T-helper 2 cell treated with Interferon-gamma antibody and Interleukin-4, amounts not matched to agents 100 ng/mL and 5 ng/mL, for 36 hours (primary cell): ENCODE measurements around the gene ZSWIM2. TPM values are rescaled to one million over a fixed set of nuclear protein-coding genes. Genes with fewer than 3 reads are reported as not detected.
"Not testable (repeated sequence)": the region's sequence is repeated elsewhere in the genome, so short reads cannot be mapped to it uniquely, and the experiment has no call there.

Source experiments
- intact Hi-C: fragments of 100-400 bp; cut with micrococcal nuclease; formaldehyde crosslinking; loops from one replicate; pipeline ENCODE4 v1.15.1; 2023
- total RNA-seq: library from RNA; stranded (reverse); gene quantifications from 2 replicates; pipeline ENCODE4 v1.2.3, GENCODE V29; 2022

The ZSWIM2 gene, protein sequence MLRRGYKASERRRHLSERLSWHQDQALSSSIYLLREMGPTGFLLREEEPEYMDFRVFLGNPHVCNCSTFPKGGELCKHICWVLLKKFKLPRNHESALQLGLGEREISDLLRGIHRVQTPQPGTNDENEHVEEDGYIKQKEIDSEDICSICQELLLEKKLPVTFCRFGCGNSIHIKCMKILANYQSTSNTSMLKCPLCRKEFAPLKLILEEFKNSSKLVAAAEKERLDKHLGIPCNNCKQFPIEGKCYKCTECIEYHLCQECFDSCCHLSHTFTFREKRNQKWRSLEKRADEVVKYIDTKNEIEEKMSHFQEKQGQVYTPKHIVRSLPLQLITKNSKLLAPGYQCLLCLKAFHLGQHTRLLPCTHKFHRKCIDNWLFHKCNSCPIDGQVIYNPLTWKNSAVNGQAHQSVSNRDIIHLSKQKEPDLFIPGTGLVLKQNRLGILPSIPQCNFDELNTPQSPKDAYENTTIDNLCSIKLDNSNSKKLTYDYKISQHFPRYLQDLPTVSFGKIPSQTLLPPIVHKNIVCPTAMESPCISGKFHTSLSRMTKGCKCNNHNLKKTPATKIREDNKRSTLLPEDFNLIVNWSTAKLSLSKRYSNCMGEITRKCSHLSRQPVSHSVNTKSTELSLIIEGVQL
- total RNA-seq: not detected in 2 replicates

DNA sequence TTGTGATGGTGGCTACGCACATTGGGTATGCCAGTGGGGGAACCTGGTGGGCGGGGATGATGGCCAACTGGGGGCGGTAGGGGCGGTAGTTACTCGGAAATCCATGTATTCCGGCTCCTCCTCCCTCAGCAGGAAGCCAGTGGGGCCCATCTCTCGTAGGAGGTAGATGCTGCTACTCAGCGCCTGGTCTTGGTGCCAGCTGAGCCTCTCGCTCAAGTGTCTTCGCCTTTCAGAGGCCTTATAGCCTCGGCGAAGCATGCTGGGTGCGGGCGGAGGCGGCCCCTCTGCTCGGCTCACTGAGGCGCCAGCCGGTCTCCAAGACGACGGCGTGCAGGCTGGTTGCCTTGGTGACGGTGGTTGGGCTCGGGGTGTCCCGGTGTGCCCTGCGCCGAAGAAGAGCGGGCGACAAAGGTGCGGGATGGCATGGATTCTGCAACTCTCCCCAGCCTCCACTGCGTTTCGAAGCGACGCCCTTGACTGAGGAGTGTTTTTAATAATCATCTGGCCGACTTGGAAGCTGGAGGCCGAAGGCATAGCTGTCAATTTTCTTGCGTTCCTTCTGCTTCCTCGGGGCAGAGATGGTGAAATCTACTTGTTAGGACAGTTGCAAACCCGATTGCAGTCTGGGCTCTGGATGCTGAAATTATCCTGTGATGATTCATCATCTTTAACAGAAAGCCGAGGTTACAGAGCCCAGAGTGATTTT lies at the start of gene ZSWIM2:
TSS of gene ZSWIM2 (minus strand) at position 298 of the 706 bp plus-strand sequence. CDS start at position 258, 40 bp downstream.
- intact Hi-C loops: no loop called here

DNA sequence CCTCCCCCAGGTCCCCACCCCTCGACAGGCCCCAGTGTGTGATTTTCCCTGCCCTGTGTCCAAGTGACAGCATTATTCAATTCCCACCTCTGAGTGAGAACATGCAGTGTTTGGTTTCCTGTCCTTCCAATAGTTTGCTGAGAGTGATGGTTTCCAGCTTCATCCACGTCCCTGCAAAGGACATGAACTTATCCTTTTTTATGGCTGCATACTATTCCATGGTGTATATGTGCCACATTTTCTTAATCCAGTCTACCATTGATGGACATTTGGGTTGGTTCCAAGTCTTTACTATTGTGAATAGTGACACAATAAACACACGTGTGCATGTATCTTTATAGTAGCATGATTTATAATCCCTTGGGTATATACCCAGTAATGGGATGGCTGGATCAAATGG lies 47.2 kb upstream of the ZSWIM2 start:
- intact Hi-C loops: not testable (repeated sequence)

DNA sequence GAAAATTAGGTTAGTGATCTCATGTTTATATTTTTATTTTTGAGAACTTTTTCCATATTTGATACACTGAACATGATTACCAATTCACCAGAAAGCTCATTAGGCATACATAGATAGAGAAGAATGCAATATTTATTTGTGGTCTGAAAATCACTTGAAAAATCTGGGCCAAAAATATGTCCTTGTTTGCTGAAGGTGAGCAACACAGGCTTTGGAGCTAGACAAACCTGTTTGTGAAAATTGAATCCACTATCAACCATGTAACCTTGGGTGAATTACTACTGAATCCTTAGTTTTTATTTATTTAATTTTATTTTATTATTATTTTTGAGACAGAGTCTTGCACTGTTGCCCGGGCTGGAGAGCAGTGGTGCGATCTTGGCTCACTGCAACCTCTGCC lies 46.5 kb upstream of the ZSWIM2 start:
- intact Hi-C loops: no loop called here

DNA sequence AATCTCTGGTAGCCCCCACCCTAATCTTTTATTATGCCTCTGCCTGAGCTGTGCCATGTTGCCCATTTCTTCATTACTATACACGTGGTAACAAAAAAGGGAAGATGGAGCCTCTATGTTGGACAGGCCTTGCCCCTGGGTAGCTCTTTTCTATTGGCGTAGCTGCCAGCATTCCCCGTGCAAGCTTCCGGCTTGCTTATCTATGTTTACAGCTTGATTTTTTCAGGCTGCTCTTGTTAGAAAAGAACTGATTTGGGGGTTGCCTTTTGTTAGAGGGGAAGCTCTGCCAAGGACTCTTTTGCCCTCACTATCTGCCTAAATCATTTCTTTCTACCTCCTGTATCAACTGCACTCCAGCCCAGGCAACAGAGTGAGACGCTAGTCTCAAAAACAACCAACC lies 45.5 kb upstream of the ZSWIM2 start:
- intact Hi-C loops: no loop called here

DNA sequence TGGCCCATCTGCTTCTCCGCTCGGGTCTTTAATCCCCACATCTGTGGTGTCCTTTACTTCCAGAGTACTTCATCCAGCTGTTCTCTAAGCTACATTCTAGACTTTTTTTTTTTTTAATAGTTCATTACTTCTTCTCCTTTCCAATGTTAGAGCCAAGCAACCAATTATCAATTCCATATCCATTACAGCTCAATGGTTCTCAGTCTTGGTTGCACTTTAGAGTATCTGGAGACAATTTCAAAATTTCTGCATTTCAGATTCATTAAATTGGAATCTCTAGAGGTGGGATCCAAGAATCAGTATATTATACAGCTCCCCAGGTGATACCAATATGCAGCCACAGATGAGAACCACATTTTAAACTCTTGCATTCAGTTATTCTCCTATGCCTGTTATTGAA lies 43.9 kb upstream of the ZSWIM2 start:
- intact Hi-C loops: no loop called here

DNA sequence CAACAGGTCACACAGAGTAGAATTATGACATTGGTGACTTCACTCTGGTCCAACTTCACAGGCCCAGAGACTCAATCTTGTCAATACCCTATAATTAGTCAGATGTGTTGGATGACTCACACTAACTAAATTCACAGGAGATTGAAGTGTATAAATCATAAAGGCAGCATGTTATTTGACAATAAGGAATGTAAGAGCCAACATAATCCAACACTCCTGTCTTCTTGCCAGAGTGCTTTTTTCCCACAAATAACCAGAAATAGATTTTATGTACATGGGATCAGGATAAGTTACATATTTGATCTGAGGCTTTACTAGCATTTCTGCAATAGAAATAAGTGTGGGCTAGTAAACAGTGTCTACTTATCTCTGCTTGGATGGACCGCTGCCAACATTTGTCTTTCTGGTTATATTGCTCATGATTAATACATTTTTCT lies 42.2 kb upstream of the ZSWIM2 start:
- intact Hi-C loops: no loop called here

DNA sequence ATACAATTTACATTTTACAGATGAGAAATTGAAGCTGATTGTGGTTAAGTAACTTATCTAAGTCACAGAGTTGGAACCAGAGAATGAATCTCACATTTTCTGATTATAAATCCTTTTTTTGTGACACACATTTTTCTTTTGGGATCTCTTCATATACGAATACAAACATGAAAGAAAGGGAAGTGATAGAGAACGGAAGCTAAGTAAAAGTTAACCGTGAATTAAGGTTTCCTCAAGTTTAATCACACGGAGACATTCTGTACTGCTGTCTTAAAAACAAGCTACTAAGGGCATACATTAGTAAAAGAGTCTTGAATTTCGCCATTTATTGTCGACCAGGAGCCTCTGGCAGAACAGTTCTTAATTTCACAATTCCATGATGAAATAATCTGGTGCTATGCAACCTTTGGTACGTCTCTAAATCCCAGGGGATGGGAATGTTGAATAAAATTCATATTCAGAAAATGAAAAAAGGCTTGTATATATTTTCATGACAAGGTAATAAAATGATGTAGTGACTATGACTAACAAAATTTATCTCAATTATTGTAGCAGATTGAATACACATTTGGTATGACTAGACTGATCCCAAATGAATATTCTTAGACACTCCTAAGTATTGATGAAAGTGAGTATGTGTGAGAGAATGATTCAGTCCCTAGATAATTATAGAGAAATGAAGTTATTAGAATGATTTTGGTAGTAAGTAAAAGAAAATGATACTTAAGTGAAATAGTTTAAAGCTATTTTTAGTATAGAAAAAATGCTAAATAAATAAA lies 40.3 kb upstream of the ZSWIM2 start:
- intact Hi-C loops: no loop called here

DNA sequence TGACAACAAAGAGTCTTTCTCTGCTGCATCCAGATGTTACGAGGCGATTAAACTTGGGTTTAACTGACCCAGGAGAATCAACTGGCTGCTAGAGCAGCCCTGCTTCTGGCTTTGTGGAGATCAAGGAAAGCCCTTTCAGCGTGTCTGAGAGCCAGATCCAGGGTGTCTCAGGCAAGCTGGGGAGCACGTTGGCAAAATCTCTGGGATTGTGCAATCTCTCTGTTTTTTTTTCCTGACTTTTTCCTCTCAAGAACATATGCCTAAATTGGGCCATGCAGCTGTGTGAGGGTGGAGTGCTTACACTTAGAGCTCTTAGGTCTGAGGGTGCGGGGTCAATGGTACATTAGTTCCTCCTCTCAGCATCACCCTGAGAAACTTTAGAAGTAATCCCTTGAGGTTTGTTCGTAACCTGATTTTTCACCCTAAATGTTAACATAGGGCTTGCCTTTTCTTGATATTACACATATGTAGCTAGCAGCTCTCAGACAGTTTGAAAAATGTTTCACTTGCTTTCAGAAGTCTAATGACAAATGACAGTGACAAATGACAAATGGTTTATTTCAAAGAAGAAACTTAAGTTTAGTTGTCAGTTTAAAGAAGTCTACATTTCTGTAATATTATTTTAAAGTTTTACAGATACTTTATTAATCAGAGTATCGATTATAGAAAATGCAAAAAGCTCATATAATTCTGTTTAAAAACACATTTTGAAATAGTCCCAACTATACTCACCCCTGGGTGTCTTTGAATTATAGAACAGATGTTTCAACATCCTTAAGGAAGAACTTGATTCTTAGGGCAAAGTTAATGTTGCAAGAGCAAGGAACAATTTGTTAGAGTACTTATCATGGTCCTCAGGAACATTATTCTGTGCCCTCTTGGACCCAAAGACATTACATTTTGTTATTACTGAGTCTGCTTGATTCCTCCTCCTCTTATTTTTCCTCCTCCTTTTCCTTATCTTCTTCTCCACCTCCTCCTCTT lies 38.4 kb upstream of the ZSWIM2 start:
- intact Hi-C loops: no loop called here

DNA sequence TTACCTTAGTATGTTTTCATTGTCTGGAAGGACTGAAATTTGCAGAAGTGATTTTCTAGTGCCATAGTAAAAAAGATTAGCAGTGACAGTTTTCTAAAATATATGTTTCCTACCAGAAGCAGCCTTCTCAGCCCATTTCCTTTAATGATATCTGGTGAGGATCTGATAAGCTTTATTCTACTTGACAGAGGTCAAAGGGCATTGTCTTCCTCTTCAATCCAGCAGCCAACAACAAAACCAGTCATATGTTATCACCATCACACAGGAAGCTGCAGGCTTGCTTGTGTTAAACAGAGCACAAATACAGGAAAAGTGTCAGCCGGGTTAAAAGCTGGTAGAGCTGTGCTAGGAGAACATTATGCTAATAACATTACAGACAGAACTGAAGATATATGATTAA lies 35.6 kb upstream of the ZSWIM2 start:
- intact Hi-C loops: no loop called here

DNA sequence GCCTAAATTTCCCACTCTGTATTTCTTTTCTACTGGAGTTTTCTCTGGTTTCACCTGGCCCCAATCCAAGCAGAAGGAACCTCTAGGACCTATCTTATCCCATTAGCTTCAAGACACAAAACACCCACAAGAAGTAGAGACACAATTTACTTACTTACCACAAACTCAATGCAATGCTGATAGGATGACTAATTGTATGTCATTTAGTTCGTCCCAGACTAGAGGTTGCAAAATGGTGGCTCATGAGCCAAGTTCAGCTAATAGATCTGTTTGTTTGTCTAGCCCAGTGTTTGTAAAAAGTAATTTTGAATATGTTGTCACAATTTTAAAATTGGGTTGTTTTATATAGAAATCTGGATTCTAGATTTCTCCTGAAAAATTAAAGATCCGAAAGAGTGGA lies 34.7 kb upstream of the ZSWIM2 start:
- intact Hi-C loops: no loop called here

DNA sequence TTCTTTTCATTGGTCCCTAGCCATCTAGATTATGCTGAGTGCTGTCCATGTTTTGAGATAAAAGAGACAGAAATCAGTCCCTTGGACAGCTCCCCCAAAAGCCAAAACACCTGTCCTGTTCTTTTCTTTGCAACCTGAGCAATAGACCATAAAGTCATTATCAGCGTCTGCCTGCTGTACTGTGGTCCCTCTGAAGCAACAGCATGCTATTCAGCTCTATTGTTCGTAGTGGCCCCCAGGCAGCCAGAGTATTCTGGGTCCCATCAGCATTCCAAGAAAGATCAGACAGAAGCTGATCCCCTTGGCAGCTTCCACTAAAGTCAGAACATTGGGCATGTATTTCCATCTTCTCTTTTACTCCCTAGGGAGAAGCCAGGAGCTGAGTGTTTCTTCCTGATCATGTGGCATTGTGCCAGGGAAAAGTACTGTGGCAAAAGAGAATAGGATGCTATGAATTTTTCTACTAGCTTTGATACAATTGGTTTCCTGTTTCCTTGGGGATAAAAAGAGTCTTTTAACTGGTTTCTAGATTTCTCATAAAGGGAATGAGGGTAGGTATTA lies 33.6 kb upstream of the ZSWIM2 start:
- intact Hi-C loops: no loop called here

DNA sequence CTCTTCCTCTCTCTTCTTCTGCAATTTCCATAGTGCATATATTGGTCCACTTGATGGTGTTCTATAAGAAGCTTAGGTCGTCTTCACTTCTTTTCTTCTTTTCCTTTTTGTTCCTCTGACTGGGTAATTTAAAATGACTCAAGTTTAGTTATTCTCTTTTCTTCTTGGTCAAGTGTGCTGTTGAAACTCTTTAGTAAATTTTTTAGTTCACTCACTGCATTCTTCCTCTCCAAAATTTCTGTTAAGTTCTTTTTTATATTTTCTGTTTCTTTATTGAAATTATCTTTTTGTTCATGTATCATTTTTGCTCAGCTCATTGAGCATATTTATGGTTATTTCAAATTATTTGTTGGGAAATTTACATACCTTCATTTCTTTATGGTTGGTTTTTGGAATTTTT lies 32.7 kb upstream of the ZSWIM2 start:
- intact Hi-C loops: no loop called here

DNA sequence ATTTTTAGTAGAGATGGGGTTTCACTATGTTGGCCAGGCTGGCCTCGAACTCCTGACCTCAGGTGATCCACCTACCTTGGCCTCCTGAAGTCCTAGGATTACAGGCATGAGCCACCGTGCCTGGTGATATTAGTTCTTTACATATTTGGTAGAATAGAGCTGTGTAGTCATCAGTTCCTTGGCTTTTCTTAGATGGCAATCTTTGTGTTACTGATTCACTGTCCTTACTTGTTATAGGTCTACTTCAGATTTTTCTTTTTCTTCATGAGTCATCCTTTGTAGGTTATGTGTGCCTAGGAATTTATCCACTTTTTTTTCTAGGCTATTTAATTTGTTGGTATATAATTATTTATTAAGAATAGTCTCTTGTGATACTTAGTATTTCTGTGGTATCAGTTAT lies 30.3 kb upstream of the ZSWIM2 start:
- intact Hi-C loops: no loop called here

DNA sequence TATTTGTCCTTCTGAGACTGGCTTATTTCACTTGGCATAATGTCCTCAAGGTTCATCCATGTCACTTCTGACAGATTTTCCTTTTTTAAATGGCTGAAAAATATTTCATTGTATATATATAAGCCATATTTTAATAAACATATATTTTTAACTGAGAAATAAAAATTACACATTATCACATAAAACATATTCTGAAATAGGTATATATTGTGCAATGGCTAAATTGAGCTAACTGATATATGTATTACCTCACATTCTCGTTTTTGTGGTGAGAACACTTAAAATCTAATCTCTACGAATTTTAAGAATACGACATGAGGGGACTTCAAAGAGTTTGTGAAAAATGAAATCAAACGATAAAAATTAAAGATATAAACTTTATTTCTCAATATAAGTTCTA lies 25.7 kb upstream of the ZSWIM2 start:
- intact Hi-C loops: no loop called here

DNA sequence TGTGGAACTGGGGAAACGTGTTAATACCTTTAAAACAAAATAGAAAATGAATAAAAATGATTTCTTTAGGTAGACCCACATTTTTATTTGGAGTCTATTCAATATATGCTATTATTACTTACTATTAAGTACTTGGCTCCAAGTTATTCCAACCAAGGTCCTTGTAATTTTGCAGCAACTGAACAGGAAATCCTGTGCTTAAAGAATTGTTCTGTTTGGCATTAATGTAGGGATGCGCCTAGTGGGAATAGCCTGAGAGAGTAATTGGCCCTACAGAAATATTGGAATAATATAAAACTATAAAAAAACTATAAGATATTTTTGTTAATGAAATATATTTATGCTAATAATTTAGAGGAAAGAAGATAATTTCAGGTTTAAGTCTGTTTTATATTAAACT lies 22.9 kb upstream of the ZSWIM2 start:
- intact Hi-C loops: no loop called here

DNA sequence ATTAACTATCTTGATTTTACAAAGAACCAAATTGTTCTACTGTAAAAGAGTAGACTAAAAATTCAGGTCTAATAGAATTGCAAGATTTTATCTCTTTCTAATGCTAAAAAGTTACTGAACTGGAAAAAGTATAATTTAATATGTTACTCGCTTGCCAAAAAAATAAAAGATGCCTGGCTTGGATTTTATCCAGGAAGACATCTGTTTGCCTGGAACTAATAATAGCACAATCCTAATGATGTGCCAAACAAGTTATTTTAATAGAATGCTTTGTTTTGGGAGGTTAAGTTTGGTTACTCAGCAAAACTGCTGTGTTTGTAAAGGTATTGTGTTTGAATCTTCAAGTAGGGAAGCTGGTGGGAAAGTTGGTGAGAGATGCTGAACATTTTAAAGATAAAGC lies 19.4 kb upstream of the ZSWIM2 start:
- intact Hi-C loops: no loop called here

DNA sequence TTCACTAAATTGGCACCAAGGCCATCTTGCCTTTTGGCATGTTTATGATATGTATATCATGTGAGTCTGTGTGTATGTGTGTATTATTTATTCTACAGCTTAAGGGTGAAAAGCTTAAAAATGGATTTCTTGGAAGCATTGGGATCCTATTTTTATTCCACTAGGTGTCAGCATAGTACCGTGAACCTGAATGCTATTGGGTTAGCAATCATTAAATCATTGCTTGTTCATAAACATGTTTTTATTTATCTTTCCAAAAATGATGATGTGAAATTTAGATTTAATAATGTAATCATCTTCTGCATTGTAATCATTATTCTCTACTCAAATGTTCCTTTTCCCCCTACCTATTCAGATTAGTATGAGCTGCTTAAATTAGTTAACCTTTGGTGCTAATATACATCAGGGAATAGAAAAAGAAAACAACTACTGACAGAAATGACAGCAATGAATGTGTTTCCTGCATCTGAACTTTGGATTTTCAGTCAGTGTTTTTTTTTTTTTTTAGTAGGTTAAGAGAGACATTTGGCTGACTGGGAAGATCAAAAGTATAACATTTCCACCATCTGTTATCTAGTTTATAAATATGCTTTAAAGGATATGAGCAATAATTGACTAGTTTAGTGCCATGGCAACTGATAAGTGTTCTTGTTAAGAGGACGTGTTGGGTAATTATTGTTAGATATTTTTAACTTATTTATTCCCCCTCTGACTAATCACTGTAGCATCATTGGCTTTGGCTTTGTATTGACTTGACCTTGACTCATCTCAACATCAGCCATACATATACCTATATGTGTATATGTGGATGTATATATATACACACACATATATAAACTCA lies 14.1 kb upstream of the ZSWIM2 start:
- intact Hi-C loops: loop anchor here (2.0 kb wide), 1 partner anchor 590 kb away; no protein-coding TSS in a partner anchor

DNA sequence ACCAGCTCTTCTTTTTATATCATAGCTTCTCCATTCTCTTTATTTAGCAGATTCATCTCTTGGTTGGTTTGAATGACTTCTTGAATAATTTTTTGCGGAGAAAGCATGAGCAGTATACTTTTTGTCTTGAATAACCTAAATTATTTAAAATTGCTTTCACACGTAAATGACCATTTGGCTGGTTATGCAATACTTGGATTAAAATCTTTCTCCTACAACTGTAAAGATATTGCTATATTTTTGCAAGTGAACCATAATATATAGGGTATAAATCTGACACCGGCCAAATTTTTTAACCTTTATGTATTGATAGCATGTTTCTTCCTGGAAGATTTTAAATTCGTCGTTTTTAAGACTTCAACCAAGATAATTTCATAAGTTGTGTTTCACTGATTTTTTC lies 6.2 kb upstream of the ZSWIM2 start:
- intact Hi-C loops: no loop called here

DNA sequence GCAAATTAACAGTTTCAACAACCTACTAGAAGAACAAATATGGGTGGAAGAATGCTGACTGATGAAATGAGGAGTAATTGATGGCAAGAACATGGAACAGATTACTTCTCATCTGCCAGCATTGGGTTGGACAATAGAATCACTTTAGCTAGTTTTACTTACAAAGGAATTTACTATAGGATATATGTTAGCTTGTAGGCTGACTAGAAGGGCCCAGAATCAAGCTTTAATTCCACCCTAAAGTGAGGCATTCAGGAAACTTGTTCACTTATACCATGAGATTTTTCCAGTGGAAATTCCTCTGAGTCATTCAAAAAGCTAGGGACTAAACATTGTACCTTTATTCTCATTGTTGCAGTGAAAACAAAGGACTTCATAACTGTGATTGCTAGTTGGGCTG lies 5.0 kb upstream of the ZSWIM2 start:
- intact Hi-C loops: no loop called here
